HG02973 (cell line): Measurements from ENCODE around the gene ALG5.

Source experiments
- ATAC-seq: cut with Tn5 transposase; IDR thresholded peaks from one replicate; pipeline ENCODE4 v1.9.1; 2021; ENCODE audit warnings: moderate library complexity; ENCODE audit not compliant: unreplicated experiment

Gene ALG5

DNA sequence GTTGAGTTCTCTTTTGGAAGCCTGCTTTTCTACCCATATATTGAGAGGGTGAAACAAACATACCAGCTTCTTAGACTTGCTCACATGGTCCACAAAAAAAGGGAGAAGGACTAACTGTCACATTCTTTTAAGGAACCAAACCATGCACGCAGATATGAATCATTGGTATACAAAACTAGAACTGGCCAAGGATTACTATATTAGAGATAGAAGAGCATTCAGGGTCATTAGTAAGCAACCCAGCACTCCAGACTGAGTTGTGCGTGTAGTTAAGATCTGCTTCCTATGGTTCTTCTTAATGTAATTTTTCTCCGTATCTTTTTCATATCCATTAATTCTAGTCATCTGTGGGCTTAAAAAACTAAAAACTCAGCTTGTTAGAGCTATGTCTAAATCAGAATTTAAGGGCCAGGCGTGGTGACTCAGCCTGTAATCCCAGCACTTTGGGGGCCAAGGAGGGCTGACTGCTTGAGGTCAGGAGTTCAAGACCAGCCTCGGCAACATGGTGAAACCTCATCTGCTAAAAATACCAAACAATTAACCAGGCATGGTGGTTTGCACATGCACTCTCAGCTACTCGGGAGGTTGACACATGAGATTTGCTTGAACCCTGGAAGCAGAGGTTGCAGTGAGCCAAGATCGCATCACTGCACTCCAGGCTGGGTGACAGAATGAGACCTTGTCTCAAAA is 19.6 kb downstream of the ALG5 start:
- ATAC-seq, result no peak

DNA sequence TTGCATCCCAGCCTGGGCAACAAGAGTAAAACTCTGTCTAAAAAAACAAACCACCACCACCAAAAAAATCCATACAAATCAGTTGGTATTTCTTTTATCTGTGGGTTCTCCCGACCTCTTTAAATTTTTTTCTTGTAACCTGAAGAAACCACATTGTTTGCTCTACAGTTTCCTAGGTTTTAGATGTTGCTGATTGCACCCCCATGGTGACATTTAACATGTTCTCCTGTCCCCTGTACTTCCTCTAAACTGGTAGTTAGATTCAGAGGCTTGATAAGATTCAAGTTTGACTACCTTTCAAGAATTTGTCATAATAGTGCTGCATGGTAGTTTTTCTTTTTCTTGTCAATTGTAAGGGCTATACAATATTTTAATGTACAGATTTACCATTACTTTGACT is 24.0 kb downstream of the ALG5 start:
- no peak for ATAC-seq

DNA sequence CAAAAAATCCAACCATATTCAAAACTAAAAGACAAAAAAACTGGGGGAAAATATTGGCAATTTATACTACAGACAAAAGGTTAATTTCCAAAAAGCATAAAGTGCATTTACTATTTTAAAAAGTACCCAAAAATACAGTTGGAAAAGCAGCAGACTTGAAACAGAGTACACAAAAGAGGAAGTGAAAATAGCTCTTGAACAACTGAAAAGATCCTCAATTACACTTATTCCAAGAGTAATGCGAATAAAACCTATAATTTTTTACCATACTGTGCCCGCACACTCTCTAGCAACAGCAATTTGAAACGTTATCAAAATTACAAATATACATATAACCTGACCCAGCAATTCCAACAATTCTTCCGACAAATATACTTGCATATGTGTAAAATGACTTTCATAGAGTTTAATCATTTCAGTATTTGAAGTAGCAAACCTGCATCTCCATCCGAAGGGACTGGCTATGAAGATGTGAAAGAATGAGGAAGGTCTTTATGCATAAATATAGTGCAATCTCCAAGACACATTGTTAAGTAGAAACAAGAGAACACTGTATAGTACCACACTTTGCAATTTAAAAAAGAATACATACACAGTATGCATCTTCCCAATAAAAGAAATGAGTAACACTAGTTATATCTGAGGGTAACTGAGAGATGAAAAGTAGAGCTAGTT is 25.4 kb downstream of the ALG5 start:
- peak; percentile 76 for ATAC-seq

DNA sequence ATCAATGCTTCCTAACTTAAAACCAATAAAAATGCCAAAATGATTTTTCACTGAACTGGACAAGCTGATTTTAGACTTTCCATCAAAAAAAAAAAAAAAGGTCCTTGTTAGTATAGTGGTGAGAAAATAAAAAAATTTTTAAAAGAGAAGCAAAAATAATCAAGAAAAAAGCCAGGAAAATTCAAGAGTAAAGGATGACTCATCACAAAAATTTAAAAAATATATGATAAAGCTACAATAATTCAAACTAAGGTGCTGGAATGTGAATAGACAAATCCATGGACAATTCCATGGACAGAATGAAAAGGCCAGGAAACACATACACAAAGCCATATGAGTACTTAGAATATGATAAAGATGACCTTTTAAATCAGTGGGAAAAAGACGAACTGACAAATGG is 26.1 kb downstream of the ALG5 start:
- ATAC-seq, result no peak

DNA sequence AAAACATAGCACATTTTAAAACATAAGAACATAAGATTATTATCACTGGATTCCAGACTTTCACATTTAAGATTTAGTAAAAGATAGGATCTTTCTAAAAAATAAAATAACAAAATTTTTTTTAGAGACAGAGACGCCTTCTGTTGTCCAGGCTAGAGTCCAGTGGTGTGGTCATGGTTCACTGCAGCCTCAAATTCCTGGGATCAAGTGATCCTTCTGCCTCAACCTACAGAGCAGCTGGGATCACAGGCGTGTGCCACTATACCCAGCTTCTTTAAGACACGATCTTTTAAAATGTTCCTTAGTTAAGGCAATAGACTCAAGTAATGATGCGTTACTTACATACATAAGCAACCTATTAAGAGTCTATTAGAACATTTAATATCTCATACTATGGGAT is 32.7 kb downstream of the ALG5 start:
- no peak for ATAC-seq

DNA sequence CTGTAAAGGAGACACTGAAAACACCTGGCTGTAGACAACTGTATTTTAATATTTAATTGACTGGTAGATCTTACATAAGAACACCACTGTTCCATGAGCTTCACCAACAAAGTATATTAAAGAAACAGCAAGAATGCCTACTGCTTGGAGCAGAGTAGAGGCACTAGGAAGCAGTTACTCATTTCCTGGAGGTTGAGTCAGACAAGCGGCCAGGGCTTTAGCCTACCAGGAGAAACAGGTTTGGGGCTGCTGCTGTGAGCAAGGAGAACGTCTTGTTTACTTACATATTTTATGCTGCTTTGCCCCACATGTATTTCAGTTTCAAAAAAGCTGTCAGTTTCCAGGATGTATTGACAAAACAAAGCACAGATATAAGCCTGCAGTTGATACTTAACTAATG is 33.4 kb downstream of the ALG5 start:
- no peak for ATAC-seq

DNA sequence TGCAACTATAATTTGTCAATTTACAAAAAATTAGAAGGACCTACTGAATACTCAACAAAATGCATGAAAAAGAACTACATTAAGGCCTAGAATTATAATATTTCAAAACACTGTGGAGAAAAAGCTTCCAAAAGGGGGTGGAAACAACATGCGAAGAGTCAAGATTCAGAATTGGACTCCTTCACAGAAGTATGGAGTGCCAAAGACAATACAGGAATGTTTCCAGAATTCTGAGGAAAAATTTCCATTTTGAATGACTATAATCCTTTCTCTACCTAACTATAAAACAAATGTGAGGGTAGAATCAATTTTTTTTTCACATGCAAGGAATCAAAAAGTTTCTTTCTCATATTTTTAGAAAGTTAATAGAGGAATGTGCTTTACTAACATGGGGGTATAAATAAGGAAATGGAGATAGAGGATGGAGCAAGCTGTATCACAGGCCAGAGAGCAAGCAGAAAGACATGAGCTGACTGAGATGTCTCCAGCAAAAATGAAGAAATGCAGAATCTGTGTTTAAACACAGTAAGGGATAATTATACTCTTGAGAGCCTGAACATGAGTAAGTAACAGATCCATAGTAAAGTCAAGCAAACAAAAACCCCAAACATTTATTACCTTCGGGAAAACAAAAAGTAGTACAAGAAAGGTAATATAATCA is 39.6 kb downstream of the ALG5 start:
- no peak for ATAC-seq

DNA sequence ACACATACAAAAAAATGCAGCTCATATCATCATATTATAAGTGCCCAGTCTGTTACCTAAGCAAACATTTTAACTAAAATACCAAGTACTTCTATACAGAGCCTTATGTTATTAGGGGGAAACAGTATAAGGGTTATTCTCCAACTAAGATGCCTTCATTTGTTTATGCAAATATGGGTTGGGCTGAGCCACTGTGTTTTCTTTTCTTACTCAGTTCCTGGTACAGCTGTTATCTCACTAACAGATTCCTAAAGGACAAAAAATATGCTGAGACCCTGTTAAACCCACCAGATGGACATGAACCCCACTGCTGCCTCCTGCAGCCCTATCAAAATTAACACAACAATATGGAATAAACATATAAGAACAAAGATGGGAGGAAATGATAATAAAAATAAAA is 44.6 kb downstream of the ALG5 start:
- no peak for ATAC-seq

DNA sequence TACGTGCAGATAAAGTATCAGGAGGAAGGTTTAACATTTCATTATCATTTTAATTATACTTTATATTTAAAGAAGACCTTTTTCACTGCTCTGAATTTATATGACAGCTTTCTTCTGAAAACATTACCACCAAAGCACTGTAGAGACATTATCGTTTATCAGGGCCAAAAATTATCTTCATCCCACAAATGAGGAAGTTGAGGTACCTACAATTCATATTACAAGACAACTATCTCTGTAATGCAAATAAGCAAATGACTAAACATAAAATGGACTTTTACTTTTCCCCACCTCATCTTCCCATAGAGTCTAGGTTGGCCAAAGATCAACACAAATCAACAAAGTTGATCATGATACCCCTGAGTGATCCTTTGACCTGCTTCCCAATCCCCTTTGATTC is 48.2 kb downstream of the ALG5 start:
- ATAC-seq, result no peak

DNA sequence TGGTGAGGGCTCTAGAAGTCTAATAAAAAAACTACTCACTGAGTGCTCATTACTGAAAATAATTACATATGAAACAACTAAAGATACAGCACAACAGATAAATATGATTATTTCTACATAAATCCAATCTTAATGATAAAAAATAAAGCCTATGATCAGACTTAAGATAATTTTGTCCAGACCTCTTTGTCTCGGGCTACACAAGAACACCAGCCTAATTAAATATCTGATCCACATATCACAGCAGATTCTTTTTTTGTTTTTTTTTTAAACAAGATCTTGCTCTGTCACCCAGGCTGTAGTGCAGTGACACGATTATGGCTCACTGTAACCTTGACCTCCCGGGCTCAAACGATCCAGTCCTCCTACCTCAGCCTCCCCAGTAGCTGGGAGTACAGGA is 48.8 kb downstream of the ALG5 start:
- ATAC-seq, result no peak

DNA sequence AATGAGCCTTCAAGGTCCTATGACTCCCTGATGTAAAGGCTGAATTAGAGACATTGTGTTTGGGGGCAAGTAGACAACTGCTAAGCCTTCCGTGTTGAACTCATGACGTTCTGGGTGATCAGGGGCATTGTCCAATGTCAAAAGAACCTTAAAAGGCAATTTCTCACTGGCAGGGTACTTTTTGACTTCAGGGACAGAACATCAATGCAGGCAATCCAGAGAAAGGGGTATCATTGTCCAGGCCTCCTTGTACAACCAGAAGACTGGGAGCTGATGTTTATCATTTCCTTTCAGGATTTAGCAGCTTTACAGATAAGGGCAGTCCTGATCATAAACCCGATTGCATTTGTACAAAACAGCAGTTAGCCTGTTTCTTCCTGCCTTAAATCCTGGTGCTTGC is 54.1 kb downstream of the ALG5 start:
- ATAC-seq, result no peak

DNA sequence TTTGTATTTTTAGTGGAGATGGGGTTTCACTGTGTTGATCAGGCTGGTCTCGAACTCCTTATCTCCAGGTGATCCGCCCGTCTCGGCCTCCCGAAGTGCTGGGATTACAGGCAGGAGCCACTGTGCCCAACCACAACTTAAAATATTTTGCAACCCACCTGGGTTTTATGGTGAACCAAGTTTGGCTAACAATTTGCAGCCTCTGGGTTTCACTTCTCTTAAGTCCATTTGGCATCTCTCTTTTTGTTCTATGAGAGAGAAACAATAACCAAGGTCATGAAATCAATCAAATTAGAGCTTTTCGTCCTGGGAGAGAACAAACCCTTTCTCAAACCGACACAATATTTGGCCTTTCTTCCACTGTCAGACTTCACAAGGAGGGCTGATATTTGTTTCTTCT is 73.5 kb downstream of the ALG5 start:
- no peak for ATAC-seq

DNA sequence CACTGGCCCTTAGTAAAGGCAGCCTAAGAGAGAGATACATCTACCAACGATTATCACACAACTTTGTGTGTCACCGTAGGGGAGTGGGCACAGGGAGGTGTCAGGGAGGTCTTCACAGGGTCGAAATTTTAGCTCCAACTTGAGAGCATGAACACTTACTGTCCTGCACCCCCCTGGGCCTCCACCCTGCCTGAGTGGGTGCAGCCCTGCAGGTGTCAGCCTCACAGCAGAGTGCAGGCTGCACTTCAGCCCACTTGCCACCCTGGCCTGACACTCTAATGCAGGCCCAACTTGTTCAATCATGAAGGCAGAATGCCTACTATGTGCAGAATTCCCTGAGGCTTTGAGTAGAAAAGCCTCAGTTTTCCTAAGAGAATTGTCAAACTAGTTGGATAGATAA is 75.1 kb downstream of the ALG5 start:
- ATAC-seq, result no peak

DNA sequence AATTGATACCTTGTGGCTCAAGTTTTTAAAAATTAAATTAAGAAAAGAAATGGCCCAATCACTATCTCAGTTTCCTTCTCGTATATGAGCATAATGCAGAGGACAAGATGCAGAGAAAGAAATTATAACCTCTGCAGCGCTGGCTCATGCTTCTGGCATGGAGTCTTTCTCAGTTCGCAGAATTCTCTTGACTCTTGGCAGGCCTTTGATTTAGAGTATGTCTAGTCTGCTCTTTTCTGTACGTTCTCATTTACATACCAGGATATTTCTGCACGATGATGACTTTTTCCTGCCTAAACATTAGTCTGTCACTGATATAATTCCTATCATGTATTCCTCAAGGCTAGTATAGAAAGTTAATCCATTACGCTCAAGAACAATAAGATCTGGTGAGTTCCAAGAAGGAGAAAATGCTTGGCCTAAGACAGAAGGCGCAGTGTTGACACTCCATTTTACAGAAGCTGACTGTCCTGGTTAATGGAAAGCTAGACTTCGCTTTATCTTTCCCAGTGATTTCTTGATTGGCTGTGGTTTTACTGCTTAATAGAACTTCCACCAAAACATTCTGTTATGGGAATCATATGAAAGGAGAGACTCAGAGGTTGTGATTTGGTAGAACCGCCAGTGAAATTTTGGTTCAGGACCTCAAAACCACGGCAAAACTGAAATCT is 77.4 kb downstream of the ALG5 start:
- no peak for ATAC-seq

DNA sequence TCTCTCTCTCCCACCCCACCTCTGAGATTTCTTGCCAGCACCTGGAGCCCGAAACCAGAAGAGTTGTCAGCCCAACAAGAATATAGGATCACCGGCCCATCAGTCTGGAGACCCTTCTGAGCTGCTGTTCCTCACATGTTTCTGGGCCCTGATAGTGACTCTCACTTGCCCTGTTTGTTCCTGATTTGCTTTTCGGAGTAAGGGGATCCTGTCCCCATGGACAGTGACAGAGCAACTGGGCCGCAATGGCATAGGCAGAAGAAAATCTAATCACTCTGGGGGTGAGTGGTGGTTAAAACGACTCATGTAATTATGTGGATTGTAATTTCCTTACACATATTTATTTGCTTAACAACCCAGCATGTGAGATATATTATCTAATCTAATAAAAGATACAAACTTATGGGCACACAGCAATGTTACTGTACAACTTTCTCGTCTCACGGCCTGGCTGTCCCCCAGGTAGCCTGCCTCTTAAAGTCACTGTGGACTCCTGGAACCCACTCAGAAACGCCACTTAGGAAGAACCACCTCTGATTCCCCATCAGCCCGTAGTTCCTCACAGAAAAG is 78.4 kb downstream of the ALG5 start:
- ATAC-seq, result no peak

DNA sequence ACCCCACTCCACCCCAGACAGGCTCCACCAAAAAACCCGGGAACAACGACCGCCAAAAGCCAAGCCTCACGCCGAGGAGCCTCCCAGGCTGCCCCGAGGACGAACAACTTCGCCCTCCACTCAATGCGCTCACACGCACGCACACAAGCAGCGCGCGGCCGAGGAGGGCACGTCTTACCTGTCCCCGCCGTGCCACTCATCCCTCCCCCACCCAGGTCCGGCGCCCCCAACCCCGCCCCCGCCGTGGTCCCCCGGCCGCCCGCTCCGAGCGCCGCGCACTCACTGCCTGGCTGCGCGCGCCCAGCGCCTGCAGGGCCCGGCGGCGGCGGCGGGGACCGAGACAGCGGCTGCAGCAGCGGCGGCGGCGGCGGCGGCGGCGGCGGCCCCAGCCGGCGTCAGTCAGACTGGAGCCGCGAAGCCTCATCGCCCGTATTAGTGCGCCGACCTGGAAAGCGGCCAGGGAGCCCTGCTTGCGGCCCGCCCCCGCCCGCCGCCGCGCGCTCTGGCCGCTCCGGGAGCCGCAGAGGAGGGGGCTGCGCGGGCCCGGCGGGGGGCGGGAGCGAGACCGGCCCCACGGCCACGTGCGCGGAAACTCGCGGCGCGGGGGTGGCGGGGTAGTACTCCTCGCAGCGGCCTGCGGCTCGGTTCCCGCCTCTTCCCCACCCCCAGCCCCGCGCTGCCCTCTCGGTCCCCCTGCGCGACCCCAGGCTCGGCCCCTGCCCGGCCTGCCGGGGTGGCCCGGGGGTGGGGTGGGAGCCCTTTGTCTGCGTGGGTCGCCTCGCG is 79.1 kb downstream of the ALG5 start, which contains the start of gene SMAD9:
SMAD9 (minus strand) TSS at position 406 of the 783 bp plus-strand sequence. CDS start 40,549 bp downstream, outside the sequence.
- ATAC-seq, result peak; percentile 63

DNA sequence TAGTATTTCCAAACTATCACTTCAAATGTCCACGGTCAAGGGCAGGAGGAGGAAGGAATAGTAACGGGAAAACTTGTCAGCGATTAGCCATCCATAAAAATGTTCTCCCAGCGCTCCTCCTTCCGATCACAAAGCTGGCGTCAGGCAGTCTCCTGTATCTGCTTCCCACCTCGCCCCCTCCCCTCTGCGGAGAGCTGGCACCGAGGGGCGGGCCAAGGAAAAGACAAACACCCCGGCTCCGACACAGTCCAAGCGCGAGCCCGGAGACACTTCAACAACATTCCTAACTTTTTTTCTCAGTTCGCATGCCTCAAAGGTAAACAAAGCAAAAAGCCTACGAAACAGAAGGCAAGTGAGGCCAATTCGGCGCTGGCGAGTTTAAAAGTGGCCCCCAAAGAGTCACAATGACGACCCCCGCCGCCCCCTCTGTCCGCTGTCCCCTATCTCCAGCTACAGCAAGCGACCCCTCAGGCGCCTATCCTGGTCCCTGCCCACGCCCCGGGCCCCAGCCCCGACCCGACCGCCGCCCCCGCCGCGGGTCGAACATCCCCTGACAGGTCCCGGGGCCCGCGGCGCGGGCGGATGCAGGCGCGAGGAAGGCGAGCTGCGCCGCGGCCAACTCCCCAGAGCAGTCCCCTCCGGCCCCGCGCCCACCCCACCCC is 79.8 kb downstream of the ALG5 start:
- ATAC-seq, result no peak

DNA sequence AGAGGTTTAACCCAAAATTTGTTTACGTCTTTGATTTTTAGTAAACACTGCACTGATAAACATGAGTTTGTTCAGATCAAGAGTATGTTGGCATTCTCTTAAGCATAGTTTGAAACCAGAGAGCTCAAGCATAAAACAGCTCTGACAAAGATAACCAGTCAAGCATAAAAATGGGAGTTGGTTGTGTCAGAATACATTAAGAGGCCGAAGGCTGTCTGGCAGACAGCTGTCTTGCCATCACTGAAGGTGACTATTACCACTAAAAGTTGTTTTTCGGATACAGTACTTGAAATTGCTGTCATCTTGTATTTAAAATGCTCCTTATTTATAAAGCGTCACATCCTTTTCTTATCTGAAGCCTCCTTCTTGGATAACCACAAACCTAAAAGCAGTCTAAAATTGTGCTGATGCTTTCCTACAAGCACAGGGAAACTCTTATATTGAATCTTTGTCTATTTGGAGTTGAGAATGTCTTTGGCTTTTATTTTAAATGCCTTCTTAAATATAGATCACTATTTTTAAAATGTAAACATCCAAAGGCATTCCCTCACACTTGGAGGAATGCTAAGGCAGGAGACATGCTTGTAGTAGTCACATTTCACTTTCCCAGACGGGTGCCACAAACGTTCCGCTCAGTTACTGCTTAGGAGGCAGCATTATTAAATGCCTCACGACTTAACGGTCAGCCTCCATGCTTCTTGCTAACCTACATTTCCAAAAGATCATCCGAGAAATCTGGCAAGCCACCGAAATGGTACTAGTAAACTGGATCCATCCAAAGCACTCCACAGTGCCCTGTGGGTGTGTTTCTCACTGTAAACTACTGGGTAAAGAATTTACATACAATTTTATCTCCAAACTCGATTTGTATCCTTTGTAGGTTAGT is 80.7 kb downstream of the ALG5 start:
- ATAC-seq, result no peak

DNA sequence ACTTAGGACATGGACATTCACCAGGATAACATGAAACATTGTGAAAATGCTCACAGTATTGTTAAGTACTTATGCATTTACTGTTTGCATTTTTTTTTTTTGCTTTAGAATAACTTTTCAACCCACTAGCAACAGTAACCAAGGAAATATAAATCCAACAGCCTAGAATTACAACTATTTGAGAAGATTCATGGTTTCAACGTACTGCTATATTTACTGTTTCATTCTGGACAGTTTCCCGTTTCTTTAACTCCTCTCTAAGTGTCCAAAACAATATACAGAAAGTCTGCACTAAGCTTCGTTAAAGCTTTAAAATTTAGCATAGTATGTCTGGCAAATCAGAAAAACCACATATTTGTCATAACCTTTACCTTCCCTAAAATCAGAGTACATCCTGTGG is 81.8 kb downstream of the ALG5 start:
- ATAC-seq, result no peak
